Measurements from ENCODE around the gene RETREG1. TPM values are rescaled to one million over a fixed set of nuclear protein-coding genes. Genes with fewer than 3 reads are reported as not detected.
A peak's percentile ranks its signal among the peaks of the same experiment; 100 is the strongest.

The RETREG1 gene
- total RNA-seq, 4 donors from 2014 or later = 29.1 to 58.8 (median 43.3) TPM

DNA sequence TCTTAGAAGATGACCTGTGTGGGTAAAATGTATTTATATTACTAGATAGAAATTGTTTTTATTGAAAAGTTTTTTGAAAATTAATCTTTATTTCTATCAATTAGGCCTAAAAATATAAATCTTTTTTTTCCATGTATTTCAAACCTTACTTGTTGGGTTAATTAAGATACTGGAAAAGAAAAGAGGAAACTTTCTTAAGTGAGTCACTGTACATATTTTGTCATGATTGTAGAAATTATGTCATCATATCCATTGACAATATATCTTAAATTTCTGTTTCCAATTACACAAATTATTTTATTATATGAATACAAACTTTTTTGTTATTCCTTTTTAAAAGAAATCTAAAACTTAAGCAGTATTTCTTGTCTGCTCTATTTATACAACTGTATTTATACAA is 53.1 kb downstream of the RETREG1 start:
- H3K4me3 ChIP-seq (ENCODE audit: low read depth, poor library complexity, severe bottlenecking) = no peak overlapping the region
- no peak for DNase-seq (ENCODE audit: low spot score in 2 of 2)
- TF ChIP-seq, protein P1, sequence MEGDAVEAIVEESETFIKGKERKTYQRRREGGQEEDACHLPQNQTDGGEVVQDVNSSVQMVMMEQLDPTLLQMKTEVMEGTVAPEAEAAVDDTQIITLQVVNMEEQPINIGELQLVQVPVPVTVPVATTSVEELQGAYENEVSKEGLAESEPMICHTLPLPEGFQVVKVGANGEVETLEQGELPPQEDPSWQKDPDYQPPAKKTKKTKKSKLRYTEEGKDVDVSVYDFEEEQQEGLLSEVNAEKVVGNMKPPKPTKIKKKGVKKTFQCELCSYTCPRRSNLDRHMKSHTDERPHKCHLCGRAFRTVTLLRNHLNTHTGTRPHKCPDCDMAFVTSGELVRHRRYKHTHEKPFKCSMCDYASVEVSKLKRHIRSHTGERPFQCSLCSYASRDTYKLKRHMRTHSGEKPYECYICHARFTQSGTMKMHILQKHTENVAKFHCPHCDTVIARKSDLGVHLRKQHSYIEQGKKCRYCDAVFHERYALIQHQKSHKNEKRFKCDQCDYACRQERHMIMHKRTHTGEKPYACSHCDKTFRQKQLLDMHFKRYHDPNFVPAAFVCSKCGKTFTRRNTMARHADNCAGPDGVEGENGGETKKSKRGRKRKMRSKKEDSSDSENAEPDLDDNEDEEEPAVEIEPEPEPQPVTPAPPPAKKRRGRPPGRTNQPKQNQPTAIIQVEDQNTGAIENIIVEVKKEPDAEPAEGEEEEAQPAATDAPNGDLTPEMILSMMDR (IDR thresholded peaks at IDR 0.05) = no peak
- TF ChIP-seq POLR2A (IDR thresholded peaks at IDR 0.05) = no peak
- intact Hi-C loops (cut with DNase I; ENCODE audit: low total_unique reads) = no loop called here

DNA sequence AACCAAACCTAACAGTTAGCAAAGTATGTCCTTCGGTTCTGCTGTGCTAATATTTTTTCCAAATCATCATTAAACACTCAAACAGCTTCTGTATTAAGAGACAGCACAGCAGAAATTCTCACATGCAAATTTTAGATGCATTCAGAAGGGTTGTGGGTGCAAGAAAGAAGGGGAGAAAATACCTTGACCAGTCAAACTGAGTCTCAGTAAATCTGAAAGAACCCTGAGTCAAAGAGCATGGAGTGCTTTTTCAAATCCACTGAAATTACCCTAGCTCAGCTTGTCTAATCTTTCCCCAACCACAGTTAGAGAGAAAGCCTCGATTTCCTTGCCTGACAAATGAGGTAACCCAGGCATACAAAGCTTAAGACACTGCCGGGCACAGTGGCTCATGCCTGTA is 55.1 kb downstream of the RETREG1 start:
- 87 to 89% methylated on average over 3 of the region's 3 CpGs for WGBS, 2 donors
- DNase-seq (ENCODE audit: low spot score in 2 of 2) = no peak
- TF ChIP-seq, protein P1 (IDR thresholded peaks at IDR 0.05) = no peak
- TF ChIP-seq POLR2A (IDR thresholded peaks at IDR 0.05) = no peak
- intact Hi-C loops (cut with DNase I; ENCODE audit: low total_unique reads) = no loop called here
- no peak overlapping the region for H3K4me3 ChIP-seq (ENCODE audit: low read depth, poor library complexity, severe bottlenecking)

DNA sequence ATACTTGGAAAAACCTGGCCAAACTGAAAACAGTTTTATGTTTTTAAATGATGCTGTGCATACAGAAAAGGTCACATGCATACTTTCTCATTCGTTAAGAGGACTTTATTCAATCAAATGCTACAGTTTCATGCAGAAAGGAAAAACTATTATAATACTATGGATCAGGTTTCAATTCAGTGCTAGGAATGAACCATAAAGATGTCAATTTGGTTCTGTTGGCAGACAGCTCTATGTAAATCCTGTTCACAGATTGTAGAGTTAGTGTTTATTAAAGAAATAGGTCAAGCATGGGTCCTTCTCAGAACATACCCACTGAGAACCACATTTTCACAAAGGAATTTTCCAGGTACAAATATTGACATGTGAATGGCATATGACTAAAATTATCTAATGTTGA is 57.1 kb downstream of the RETREG1 start:
- intact Hi-C loops (cut with DNase I; ENCODE audit: low total_unique reads) = no loop called here
- TF ChIP-seq POLR2A (IDR thresholded peaks at IDR 0.05) = no peak
- TF ChIP-seq, protein P1 (IDR thresholded peaks at IDR 0.05) = no peak
- 62 to 65% methylated on average over 1 of the region's 1 CpG for WGBS, 2 donors
- DNase-seq (ENCODE audit: low spot score in 2 of 2) = no peak
- no peak overlapping the region for H3K4me3 ChIP-seq (ENCODE audit: low read depth, poor library complexity, severe bottlenecking)

GRCh38 chr5:16558984-16559629 is 57.7 kb downstream of the RETREG1 start:
- TF ChIP-seq, protein P1 (IDR thresholded peaks at IDR 0.05) = no peak
- TF ChIP-seq POLR2A (IDR thresholded peaks at IDR 0.05) = no peak
- H3K4me3 ChIP-seq (ENCODE audit: low read depth, poor library complexity, severe bottlenecking) = no peak overlapping the region
- DNase-seq (ENCODE audit: low spot score in 2 of 2) = peak in 1 of 2 donors; percentile 53
- intact Hi-C loops (cut with DNase I; ENCODE audit: low total_unique reads) = no loop called here
- WGBS, 2 donors = 74% methylated on average over 5 of the region's 5 CpGs

DNA sequence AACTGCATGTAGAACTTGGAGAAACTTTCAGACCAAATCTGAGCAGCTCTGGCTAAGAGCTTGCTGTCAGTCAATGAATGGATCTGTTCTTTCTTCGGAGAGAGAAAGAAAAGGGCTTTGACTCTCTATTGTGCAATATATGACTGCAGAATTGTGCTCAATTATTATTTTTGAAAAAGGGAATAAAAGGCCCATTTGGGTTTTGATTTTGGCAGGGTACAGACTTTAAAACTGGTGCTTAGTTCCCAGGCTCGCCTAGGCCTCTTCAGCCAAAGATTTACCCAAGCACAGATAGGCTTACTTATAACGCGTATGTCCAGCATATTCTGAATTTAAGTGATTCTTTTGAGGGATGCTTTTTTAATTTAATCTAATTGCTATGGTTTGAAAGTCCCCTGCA is 59.3 kb downstream of the RETREG1 start:
- WGBS, 2 donors = 76 to 80% methylated on average over 4 of the region's 4 CpGs
- no peak for DNase-seq (ENCODE audit: low spot score in 2 of 2)
- H3K4me3 ChIP-seq (ENCODE audit: low read depth, poor library complexity, severe bottlenecking) = no peak overlapping the region
- TF ChIP-seq, protein P1 (IDR thresholded peaks at IDR 0.05) = no peak
- TF ChIP-seq POLR2A (IDR thresholded peaks at IDR 0.05) = no peak
- intact Hi-C loops (cut with DNase I; ENCODE audit: low total_unique reads) = no loop called here

DNA sequence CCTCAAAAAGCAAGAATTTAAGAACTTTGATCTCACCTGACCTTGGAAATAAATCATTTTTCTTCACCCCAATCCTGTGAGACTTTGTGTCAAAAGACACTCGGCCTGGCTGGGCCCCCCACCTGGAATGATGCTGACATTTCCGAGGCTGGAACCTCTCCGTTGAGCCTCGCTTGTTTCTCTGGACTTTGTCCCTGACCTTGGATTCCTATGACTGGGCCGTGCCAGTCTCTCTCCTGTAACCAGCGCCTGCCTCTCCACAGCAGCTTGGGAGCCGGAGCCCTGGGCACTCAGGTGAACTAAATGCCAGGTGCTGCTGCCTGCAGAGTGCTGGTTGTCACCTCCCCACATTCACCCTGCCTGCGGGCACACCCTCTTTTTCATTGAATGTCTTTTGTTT is 62.7 kb downstream of the RETREG1 start:
- intact Hi-C loops (cut with DNase I; ENCODE audit: low total_unique reads) = no loop called here
- DNase-seq (ENCODE audit: low spot score in 2 of 2) = peak in 1 of 2 donors; percentile 78
- TF ChIP-seq POLR2A (IDR thresholded peaks at IDR 0.05) = no peak
- TF ChIP-seq, protein P1 (IDR thresholded peaks at IDR 0.05) = no peak
- H3K4me3 ChIP-seq (ENCODE audit: low read depth, poor library complexity, severe bottlenecking) = no peak overlapping the region
- WGBS, 2 donors = 92% methylated on average over 8 of the region's 8 CpGs

Measured in lower leg skin (tissue), 4 donors.